ENCODE results near the gene RTN4R.

DNA sequence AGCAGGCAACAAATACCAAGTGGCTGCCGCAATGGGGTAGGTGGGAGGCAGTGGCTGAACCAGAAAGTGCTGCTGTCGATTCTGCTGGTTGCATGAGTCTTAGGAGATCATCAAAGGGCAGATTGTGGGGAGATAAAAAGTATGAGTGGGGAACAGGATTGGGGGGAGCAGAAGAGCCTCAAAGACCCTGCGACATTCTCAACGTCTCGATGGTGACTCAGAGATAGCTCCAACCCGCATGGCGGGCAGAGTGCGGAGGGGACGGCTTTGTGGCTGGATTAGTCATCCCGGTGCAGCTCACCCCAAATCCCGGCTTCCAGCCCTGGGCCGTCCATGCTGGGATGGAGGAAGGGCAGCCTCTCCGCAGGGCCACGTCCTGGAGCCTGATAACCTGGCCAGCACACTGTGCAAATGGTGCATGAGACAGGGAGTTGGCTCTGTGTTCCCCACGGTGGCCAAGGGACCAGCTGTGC lies 11.6 kb upstream of the RTN4R start:
- TF ChIP-seq EP300 (IDR thresholded peaks at IDR 0.05) (no peak), POLR2A (IDR thresholded peaks at IDR 0.05) (no peak)
- TF ChIP-seq, protein P1, sequence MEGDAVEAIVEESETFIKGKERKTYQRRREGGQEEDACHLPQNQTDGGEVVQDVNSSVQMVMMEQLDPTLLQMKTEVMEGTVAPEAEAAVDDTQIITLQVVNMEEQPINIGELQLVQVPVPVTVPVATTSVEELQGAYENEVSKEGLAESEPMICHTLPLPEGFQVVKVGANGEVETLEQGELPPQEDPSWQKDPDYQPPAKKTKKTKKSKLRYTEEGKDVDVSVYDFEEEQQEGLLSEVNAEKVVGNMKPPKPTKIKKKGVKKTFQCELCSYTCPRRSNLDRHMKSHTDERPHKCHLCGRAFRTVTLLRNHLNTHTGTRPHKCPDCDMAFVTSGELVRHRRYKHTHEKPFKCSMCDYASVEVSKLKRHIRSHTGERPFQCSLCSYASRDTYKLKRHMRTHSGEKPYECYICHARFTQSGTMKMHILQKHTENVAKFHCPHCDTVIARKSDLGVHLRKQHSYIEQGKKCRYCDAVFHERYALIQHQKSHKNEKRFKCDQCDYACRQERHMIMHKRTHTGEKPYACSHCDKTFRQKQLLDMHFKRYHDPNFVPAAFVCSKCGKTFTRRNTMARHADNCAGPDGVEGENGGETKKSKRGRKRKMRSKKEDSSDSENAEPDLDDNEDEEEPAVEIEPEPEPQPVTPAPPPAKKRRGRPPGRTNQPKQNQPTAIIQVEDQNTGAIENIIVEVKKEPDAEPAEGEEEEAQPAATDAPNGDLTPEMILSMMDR (IDR thresholded peaks at IDR 0.05): no peak

All from tibial nerve (tissue), 4 donors.